Measurements from ENCODE around the gene OR6J1. TPM values are rescaled to one million over a fixed set of nuclear protein-coding genes. Genes with fewer than 3 reads are reported as not detected.

The OR6J1 gene
- total and polyA plus RNA-seq, 10 of the 15 experiments (the other 5 are each of a cell fraction or from before 2014, with no cell fraction given) = not detected

GRCh38 chr14:22599349-22599748, 44.8 kb downstream of the OR6J1 start (continued):
- no peak for TF ChIP-seq BHLHE40 (IDR thresholded peaks at IDR 0.05; ENCODE audit: borderline replicate concordance in 1 of 2, low read depth in 2 of 2, low read length in 1 of 2)
- TF ChIP-seq RBBP5 (conservative IDR thresholded peaks at IDR 0.05) = no peak
- TF ChIP-seq PML (IDR thresholded peaks at IDR 0.05; ENCODE audit: low read length) = no peak
- TF ChIP-seq USF2 (IDR thresholded peaks at IDR 0.05; ENCODE audit: borderline replicate concordance, low read depth, low read length) = no peak

GRCh38 chr14:22598896-22599244, 45.3 kb downstream of the OR6J1 start:
- in situ Hi-C loops (cut with MboI) (no loop called here), intact Hi-C loops (cut with micrococcal nuclease; ENCODE audit: unreplicated experiment) (no loop called here)
- Histone ChIP-seq H3K79me2 (ENCODE audit: control insufficient read depth, insufficient read depth, low read length) (no peaks in the 10 kb centered on the region), H3K4me3 (peak overlapping the region; percentile 94), H3K27ac (ENCODE audit: control insufficient read depth, insufficient read depth) (peak overlapping the region; percentile 45), H3K27me3 (replicated peaks in 1 of 2; ENCODE audit: control insufficient read depth in 2 of 2, insufficient read depth in 2 of 2, low read length in 1 of 2) (no peaks in the 10 kb centered on the region), H3K36me3 (ENCODE audit: control insufficient read depth in 2 of 2, insufficient read depth in 2 of 2, low read length in 1 of 2) (peaks cover 0 to 2% of the 10 kb centered on the region in 2 experiments; a peak in 2 of 4 replicates), H2AFZ (ENCODE audit: control insufficient read depth, low read depth, low read length) (peak overlapping the region; percentile 97), H3K9me3 (replicated peaks; ENCODE audit: control insufficient read depth, insufficient read depth, low read length) (no peaks in the 10 kb centered on the region), H3K4me2 (ENCODE audit: control insufficient read depth, insufficient read depth) (peak overlapping the region; percentile 98), H3K4me1 (ENCODE audit: control insufficient read depth, insufficient read depth, low read length) (peaks cover 19% of the 10 kb centered on the region), H4K20me1 (ENCODE audit: control insufficient read depth, insufficient read depth) (no peaks in the 10 kb centered on the region), H3K9ac (ENCODE audit: control insufficient read depth, insufficient read depth, low read length) (peak overlapping the region; percentile 77)
- ChIA-PET SMC1A (ENCODE audit: uncharacterized antibody, unreplicated experiment) (interaction anchor here (0.5 to 7.4 kb wide), 19 partner anchors 11 to 409 kb away, joined by 3 to 72 read pairs (median 4); partner anchors contain the start of genes DAD1 and OR6J1), POLR2A (interaction anchor here (0.5 to 6.0 kb wide), 4 partner anchors 11 to 331 kb away, joined by 3 to 91 read pairs (median 4); partner anchors contain the start of genes DAD1 and PRMT5), RAD21 (ENCODE audit: unreplicated experiment) (interaction anchor here (0.9 to 5.7 kb wide), 16 partner anchors 10 to 290 kb away, joined by 3 to 53 read pairs (median 4); partner anchors contain the start of genes DAD1, LRP10 and OXA1L), CTCF (interaction anchor here (0.6 to 5.5 kb wide), 14 partner anchors 9 to 522 kb away, joined by 3 to 58 read pairs (median 3); partner anchors contain the start of gene DAD1)
- peak; percentile 80 for ATAC-seq
- WGBS (ENCODE audit: insufficient coverage, insufficient replicate concordance, low lambda C conversion rate, missing lambda C conversion rate) = under 1% methylated on average over 5 of the region's 5 CpGs
- FAIRE-seq = no peak
- no peak for DNase-seq (ENCODE audit: low read depth, low spot score)
- TF ChIP-seq BHLHE40 (IDR thresholded peaks at IDR 0.05; ENCODE audit: borderline replicate concordance in 1 of 2, low read depth in 2 of 2, low read length in 1 of 2) (0 out of 4 replicates have a peak, but pooled peaks of 1 of the 2 experiments have one; percentile 4), ZNF384 (IDR thresholded peaks at IDR 0.05; ENCODE audit: borderline replicate concordance, low read depth, low read length) (no peak), RAD51 (IDR thresholded peaks at IDR 0.05) (0 out of 2 replicates have a peak, but pooled peaks have one; percentile 19), CTCF (IDR thresholded peaks at IDR 0.05 in 2 of 3, conservative IDR thresholded peaks at IDR 0.05 in 1 of 3; ENCODE audit: control insufficient read depth in 2 of 3, extremely low read depth in 1 of 3, insufficient read depth in 1 of 3, low read depth in 3 of 3, low read length in 3 of 3) (peak; percentile 17 to 26 (median 20); a peak in 4 of 6 replicates)
- BruUV-seq (replicated peaks) = no TSS peak
